HepG2 (cell line): Measurements from ENCODE around the gene DDI2. TPM values are rescaled to one million over a fixed set of nuclear protein-coding genes. Genes with fewer than 3 reads are reported as not detected.

Experiments used
- ATF7-NPFF ChIP-seq: sonication (generic); formaldehyde crosslinking; IDR thresholded peaks from 2 replicates; pipeline ENCODE4 v1.8.1; 2023; ENCODE audit warnings: mild to moderate bottlenecking, low read depth, missing genetic modification reagents, moderate library complexity
- BHLHE40 ChIP-seq: IDR thresholded peaks from 2 replicates; pipeline ENCODE4 v1.6.1; 2011; ENCODE audit warnings: low read length, improper control_type of control experiment
- FOXC1 ChIP-seq: sonication (generic); formaldehyde crosslinking; IDR thresholded peaks from 2 replicates; pipeline ENCODE4 v1.8.0; 2022; ENCODE audit warnings: mild to moderate bottlenecking, missing genetic modification reagents, borderline replicate concordance
- HCFC1 ChIP-seq: fragments of 150-350 bp; IDR thresholded peaks from 2 replicates; pipeline ENCODE4 v1.6.1; 2014; ENCODE audit warnings: low read depth, low read length
- NFKB2 ChIP-seq: sonication (generic); formaldehyde crosslinking; IDR thresholded peaks from 2 replicates; pipeline ENCODE4 v1.4.0; 2020; ENCODE audit warnings: missing genetic modification reagents, borderline replicate concordance
- NKX3-1 ChIP-seq: sonication (generic); formaldehyde crosslinking; IDR thresholded peaks from 2 replicates; pipeline ENCODE4 v1.5.0; 2020; ENCODE audit warnings: missing genetic modification reagents
- NPAS2 ChIP-seq: sonication (generic); formaldehyde crosslinking; IDR thresholded peaks from 2 replicates; pipeline ENCODE4 v1.8.0; 2022; ENCODE audit warnings: mild to moderate bottlenecking, missing genetic modification reagents, borderline replicate concordance
- NR2C2 ChIP-seq: sonication (generic); formaldehyde crosslinking; IDR thresholded peaks from 2 replicates; pipeline ENCODE4 v1.4.0; 2020; ENCODE audit warnings: missing genetic modification reagents, mild to moderate bottlenecking, moderate library complexity, borderline replicate concordance
- POLR2G ChIP-seq: fragments of 200-400 bp; formaldehyde crosslinking; IDR thresholded peaks from 2 replicates; pipeline ENCODE4 v1.6.1; 2018; ENCODE audit warnings: mild to moderate bottlenecking, low read depth, low read length, moderate library complexity
- REXO4 ChIP-seq: sonication (generic); formaldehyde crosslinking; IDR thresholded peaks from 2 replicates; pipeline ENCODE4 v1.8.0; 2022; ENCODE audit warnings: missing genetic modification reagents, mild to moderate bottlenecking, borderline replicate concordance
- SOX5 ChIP-seq: IDR thresholded peaks from 2 replicates; pipeline ENCODE4 v1.6.1; 2016; ENCODE audit warnings: borderline replicate concordance
- SP4 ChIP-seq: sonication (generic); formaldehyde crosslinking; IDR thresholded peaks from 2 replicates; pipeline ENCODE4 v1.8.1; 2023; ENCODE audit warnings: mild to moderate bottlenecking, missing genetic modification reagents
- TBX3 ChIP-seq: fragments of 450-650 bp; IDR thresholded peaks from 2 replicates; pipeline ENCODE4 v1.6.1; 2017; ENCODE audit warnings: antibody characterized with exemption, mild to moderate bottlenecking, inconsistent platforms, borderline replicate concordance
- THAP11 ChIP-seq: IDR thresholded peaks from 2 replicates; pipeline ENCODE4 v1.6.1; 2016; ENCODE audit warnings: missing biosample characterization, missing genetic modification reagents
- ZC3H13 ChIP-seq: sonication (generic); formaldehyde crosslinking; IDR thresholded peaks from 2 replicates; pipeline ENCODE4 v1.8.1; 2023; ENCODE audit warnings: mild to moderate bottlenecking, missing genetic modification reagents, moderate library complexity
- ZNF136 ChIP-seq: sonication (generic); formaldehyde crosslinking; IDR thresholded peaks from 2 replicates; pipeline ENCODE4 v1.8.1; 2022; ENCODE audit warnings: low read depth, mild to moderate bottlenecking, moderate library complexity, missing genetic modification reagents
- ZNF235 ChIP-seq: sonication (generic); formaldehyde crosslinking; IDR thresholded peaks from 2 replicates; pipeline ENCODE4 v1.8.1; 2023; ENCODE audit warnings: mild to moderate bottlenecking, missing genetic modification reagents, borderline replicate concordance
- ZNF274 ChIP-seq: sonication (generic); formaldehyde crosslinking; IDR thresholded peaks from 2 replicates; pipeline ENCODE4 v1.5.1; 2020; ENCODE audit warnings: mild to moderate bottlenecking, missing genetic modification reagents
- polyA plus RNA-seq, 8 experiments: library from polyadenylated mRNA; depleted of rRNA in 3 of 8; stranded (reverse) in 7 of 8; unstranded in 1 of 8; fragments of >200 nt; fragmentation: Illumina TruSeq in 4 of 8; extraction: Trizol in 4 of 8; gene quantifications; 2 replicates each; pipeline versions ENCODE4 v1.2.1 to v1.2.3, GENCODE V29; 2011 to 2016; ENCODE audit warnings: low read depth in 4 of 8, missing spikeins in 1 of 8, mixed read lengths in 1 of 8; ENCODE audit not compliant: insufficient read depth in 1 of 8
- total RNA-seq, 5 experiments: library from RNA; depleted of rRNA; stranded (reverse); fragments of >200 nt; fragmentation: Illumina TruSeq; extraction: Trizol; gene quantifications; 2 replicates each; pipeline ENCODE4 v1.2.3, GENCODE V29; 2016; ENCODE audit warnings: low read depth in 1 of 5
- TF ChIP-seq, protein P1 (sequence below): sonication (generic); formaldehyde crosslinking; IDR thresholded peaks from 2 replicates; pipeline ENCODE4 v1.8.0; 2023; ENCODE audit warnings: mild to moderate bottlenecking, missing genetic modification reagents
- TF ChIP-seq, protein P2 (sequence below): sonication (generic); formaldehyde crosslinking; IDR thresholded peaks from 2 replicates; pipeline ENCODE4 v1.4.0; 2020; ENCODE audit warnings: missing genetic modification reagents
- TF ChIP-seq, protein P3 (sequence below): sonication (generic); formaldehyde crosslinking; IDR thresholded peaks from 2 replicates; pipeline ENCODE4 v1.9.0; 2022; ENCODE audit warnings: missing genetic modification reagents, mild to moderate bottlenecking, borderline replicate concordance
- TF ChIP-seq, protein P4 (sequence below): sonication (generic); formaldehyde crosslinking; IDR thresholded peaks from 2 replicates; pipeline ENCODE4 v1.4.0; 2020; ENCODE audit warnings: missing genetic modification reagents

Gene DDI2
- total and polyA plus RNA-seq, 2 of the 13 experiments (the other 11 are each of a cell fraction or from before 2014, with no cell fraction given), result 8.5 to 25.7 TPM

DNA sequence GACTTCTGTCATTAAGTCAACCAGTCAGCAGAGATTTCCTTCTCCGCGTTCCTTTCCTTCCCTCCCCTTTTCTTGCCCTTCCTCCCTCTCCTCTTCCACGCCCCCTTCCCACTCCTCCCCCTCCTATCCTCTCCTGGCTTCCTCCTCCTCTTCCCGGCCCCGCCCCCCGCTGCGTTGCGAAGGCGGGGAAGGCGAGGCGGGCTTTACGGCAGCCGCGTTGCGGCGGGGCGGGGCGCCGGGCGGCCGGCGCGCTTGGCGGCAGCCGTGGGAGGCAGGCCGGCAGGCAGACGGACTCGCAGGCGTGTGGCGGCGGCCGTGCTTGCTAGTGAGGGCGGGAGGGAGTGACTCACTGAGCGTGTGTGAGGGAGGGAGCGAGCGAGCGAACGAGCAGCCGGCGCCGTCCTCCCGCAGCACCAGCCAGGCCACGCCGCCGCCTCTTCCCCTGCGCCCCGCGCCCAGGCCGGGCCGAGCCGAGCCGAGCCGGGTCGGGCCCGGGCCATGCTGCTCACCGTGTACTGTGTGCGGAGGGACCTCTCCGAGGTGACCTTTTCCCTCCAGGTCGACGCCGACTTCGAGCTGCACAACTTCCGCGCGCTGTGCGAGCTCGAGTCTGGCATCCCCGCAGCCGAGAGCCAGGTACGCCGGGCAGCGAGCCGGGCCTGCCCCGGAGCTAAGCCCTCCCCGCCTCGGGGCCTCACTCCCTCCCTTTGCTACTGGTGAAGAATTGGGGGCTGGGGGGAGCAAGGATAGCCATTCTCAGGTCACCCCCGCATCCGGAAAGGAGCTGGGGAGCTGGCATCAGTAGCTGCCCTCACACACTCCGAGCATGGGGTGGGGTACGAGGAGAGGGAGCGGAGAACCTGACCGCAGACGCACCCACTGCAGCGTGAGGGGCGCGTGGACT lies at the start of gene DDI2 (continued):
- TF ChIP-seq, protein P1, sequence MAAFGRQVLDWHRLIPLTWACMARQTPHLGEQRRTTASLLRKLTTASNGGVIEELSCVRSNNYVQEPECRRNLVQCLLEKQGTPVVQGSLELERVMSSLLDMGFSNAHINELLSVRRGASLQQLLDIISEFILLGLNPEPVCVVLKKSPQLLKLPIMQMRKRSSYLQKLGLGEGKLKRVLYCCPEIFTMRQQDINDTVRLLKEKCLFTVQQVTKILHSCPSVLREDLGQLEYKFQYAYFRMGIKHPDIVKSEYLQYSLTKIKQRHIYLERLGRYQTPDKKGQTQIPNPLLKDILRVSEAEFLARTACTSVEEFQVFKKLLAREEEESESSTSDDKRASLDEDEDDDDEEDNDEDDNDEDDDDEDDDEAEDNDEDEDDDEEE (CRISPR knock-in tag), result peak; percentile 73
- TF ChIP-seq ZNF136 (no peak), NKX3-1 (CRISPR knock-in tag) (no peak), HCFC1 (peak; percentile 46; the same call in 1 of the 2 replicates), ZNF235 (CRISPR knock-in tag) (peak; percentile 81; the same call in 1 of the 2 replicates), ZC3H13 (CRISPR knock-in tag) (no peak), POLR2G (peak; percentile 82), REXO4 (CRISPR knock-in tag) (no peak), SOX5 (CRISPR knock-in tag) (peak; percentile 43), NPAS2 (CRISPR knock-in tag) (no peak), ZNF274 (CRISPR knock-in tag) (0 out of 2 replicates have a peak, but pooled peaks have one; percentile 35), SP4 (peak; percentile 88), BHLHE40 (peak; percentile 53; the same call in 1 of the 2 replicates), TBX3 (no peak), THAP11 (CRISPR knock-in tag) (peak; percentile 80), FOXC1 (no peak), NR2C2 (CRISPR knock-in tag) (peak; percentile 66), NFKB2 (CRISPR knock-in tag) (peak; percentile 54; the same call in 1 of the 2 replicates), ATF7-NPFF (CRISPR knock-in tag) (peak; percentile 82)
- TF ChIP-seq, protein P2, sequence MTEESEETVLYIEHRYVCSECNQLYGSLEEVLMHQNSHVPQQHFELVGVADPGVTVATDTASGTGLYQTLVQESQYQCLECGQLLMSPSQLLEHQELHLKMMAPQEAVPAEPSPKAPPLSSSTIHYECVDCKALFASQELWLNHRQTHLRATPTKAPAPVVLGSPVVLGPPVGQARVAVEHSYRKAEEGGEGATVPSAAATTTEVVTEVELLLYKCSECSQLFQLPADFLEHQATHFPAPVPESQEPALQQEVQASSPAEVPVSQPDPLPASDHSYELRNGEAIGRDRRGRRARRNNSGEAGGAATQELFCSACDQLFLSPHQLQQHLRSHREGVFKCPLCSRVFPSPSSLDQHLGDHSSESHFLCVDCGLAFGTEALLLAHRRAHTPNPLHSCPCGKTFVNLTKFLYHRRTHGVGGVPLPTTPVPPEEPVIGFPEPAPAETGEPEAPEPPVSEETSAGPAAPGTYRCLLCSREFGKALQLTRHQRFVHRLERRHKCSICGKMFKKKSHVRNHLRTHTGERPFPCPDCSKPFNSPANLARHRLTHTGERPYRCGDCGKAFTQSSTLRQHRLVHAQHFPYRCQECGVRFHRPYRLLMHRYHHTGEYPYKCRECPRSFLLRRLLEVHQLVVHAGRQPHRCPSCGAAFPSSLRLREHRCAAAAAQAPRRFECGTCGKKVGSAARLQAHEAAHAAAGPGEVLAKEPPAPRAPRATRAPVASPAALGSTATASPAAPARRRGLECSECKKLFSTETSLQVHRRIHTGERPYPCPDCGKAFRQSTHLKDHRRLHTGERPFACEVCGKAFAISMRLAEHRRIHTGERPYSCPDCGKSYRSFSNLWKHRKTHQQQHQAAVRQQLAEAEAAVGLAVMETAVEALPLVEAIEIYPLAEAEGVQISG (CRISPR knock-in tag), result peak; percentile 86
- TF ChIP-seq, protein P3, sequence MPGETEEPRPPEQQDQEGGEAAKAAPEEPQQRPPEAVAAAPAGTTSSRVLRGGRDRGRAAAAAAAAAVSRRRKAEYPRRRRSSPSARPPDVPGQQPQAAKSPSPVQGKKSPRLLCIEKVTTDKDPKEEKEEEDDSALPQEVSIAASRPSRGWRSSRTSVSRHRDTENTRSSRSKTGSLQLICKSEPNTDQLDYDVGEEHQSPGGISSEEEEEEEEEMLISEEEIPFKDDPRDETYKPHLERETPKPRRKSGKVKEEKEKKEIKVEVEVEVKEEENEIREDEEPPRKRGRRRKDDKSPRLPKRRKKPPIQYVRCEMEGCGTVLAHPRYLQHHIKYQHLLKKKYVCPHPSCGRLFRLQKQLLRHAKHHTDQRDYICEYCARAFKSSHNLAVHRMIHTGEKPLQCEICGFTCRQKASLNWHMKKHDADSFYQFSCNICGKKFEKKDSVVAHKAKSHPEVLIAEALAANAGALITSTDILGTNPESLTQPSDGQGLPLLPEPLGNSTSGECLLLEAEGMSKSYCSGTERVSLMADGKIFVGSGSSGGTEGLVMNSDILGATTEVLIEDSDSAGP (CRISPR knock-in tag), result peak; percentile 57; the same call in 1 of the 2 replicates
- TF ChIP-seq, protein P4, sequence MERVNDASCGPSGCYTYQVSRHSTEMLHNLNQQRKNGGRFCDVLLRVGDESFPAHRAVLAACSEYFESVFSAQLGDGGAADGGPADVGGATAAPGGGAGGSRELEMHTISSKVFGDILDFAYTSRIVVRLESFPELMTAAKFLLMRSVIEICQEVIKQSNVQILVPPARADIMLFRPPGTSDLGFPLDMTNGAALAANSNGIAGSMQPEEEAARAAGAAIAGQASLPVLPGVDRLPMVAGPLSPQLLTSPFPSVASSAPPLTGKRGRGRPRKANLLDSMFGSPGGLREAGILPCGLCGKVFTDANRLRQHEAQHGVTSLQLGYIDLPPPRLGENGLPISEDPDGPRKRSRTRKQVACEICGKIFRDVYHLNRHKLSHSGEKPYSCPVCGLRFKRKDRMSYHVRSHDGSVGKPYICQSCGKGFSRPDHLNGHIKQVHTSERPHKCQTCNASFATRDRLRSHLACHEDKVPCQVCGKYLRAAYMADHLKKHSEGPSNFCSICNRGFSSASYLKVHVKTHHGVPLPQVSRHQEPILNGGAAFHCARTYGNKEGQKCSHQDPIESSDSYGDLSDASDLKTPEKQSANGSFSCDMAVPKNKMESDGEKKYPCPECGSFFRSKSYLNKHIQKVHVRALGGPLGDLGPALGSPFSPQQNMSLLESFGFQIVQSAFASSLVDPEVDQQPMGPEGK (CRISPR knock-in tag), result peak; percentile 41; the same call in 1 of the 2 replicates
